Measurements from ENCODE around the gene GRIK3. TPM values are rescaled to one million over a fixed set of nuclear protein-coding genes. Genes with fewer than 3 reads are reported as not detected.
"Not testable (repeated sequence)": the region's sequence is repeated elsewhere in the genome, so short reads cannot be mapped to it uniquely, and the experiment has no call there.

Gene GRIK3
- total RNA-seq, 1 experiment from 2014 or later = 0.17 TPM

DNA sequence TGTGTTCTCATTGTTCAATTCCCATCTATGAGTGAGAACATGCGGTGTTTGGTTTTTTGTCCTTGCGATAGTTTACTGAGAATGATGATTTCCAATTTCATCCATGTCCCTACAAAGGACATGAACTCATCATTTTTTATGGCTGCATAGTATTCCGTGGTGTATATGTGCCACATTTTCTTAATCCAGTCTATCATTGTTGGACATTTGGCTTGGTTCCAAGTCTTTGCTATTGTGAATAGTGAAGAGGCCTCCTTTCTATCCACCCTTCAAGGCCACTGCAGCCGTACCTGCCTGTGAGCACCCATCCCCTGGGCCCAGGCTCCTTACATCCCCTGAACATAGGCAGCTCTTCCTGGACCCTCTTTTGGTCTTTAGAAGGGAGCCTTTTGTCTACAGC is 266.9 kb downstream of the GRIK3 start:
- not testable (repeated sequence) for DNase-seq (ENCODE audit: low read depth)

DNA sequence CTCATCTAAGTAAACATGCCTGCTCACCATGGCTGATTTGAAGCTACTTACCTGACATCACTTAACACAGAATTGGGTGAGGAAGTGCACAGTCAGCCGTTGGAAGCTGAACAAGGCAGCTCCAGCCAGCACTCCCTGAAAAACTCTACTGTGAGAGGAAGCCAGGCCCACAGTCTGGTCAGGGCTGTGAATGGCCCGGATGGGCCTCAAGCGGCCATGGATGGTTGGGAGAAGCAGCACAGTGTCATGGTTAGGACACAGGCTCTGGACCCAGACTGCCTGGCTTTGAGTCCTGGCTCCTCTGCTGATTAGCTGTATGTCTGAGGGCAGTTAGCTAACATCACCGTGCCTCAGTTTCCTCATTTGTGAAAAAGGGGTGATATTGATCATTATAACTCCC is 267.8 kb downstream of the GRIK3 start:
- DNase-seq (ENCODE audit: low read depth) = no peak

DNA sequence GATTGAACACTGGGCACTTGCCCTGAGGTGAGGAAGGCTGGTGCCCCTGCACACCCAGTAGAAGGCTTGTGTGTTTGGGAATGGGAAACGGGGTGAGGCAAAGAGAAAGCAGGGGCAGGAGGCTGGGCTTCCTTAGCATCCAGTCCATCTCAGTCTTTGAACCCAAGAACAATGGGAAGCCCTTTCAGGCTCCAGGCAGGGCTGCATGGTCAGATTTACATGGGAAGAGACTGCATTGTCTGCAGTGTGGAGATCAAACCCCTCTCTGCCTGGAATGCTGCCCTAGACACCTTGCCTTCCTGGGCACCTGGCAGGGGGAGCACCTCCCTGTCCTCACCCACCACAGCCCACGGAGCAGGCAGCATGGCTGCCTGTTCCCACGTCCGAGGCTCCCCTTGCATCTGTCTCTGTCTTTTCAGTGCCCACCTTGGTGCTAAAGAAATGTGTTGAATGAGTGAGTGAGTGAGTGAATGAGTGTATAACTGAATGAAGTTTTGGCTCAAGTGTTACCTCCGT is 268.5 kb downstream of the GRIK3 start:
- no peak for DNase-seq (ENCODE audit: low read depth)

DNA sequence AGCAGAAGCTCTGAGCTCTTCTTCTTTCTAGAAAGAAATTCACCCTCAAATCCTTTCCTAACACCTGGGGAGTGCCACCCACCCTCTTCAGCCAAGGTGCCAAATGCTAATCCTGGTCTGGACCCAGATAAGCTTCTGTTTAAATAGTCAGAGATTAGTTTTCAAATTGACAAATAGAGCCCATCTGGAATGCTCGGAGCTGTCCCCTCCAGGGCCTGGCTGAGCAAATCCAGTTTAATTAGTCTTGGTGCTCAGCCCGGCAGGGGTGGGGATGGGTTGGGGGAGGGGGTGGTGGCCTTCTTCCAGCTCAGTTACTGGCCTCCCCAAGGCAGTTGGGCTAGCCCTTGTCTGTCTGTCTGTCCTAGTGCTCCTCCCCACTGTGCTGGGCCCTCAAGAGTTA is 269.5 kb downstream of the GRIK3 start:
- no peak for DNase-seq (ENCODE audit: low read depth)

DNA sequence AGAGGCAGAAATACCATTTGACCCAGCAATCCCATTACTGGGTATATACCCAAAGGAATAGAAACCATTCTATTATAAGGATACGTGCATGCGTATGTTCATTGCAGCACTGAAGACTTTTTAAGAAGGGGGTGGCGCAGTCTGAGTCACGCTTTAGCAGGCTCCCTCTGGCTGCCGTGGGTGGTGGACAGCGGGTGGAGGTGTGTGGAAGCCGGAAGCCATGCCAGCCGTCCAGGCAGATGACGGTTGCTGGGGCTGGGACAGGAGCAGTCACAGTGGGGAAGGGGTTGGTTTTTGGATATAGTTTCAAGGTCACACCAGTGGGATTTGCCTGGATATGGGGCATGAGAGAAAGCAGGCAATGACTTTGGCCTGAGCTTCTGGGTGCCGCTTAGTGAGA is 270.5 kb downstream of the GRIK3 start:
- peak; percentile 41 for DNase-seq (ENCODE audit: low read depth)

DNA sequence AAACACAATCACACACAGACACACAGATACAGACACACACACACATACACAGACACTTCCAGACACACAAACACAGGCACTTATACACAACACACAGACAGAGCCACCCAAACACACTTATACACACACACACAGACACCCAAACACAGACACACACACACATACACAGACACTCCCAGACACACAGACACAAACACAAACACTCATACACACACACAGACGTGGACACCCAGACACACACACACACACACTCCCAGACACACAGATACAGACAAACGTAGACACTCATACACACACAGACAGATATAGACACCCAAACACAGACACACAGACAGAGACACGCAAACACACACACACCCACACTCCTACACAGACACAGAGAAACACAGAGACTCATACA is 272.1 kb downstream of the GRIK3 start:
- DNase-seq (ENCODE audit: low read depth) = no peak

DNA sequence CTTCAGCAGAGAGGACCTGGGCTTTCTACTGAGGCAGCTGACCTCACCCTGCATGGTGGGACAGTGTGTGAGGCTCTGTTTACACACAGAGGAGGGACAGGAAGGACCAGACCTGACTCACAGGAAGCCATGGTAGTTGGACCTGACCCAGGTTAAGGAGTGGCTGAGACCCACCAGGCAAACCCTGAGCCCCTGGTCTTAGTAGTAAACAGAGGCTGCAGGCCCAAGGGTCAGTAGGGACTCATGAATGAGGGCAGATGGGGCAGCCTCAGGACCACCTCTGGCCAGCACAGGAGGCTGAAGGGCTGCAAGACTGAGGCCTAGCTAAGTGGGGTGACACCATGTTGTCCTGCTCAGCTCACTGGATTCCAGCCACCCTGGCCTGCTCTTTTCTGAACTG is 273.2 kb downstream of the GRIK3 start:
- peak; percentile 58 for DNase-seq (ENCODE audit: low read depth)

DNA sequence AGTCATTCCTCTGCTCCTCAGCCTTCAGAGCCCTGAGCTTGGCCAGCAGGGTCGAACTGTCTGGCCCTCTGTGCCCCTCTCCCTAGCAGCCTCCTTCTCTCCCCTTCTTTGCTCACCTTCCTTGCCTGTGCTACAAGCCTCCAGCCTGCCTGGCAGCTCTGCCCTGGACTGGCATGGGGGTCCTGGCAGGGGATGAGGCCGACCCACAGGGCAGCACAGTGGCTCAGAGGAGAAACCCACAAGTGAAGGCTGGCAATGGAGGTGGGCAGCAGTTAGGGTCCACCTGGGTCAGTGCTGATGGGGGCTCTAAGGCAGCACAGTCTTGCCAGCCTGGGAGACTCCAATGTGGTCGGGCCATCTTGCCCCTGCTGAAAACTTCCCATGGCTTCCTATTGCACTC is 274.2 kb downstream of the GRIK3 start:
- DNase-seq (ENCODE audit: low read depth) = no peak

DNA sequence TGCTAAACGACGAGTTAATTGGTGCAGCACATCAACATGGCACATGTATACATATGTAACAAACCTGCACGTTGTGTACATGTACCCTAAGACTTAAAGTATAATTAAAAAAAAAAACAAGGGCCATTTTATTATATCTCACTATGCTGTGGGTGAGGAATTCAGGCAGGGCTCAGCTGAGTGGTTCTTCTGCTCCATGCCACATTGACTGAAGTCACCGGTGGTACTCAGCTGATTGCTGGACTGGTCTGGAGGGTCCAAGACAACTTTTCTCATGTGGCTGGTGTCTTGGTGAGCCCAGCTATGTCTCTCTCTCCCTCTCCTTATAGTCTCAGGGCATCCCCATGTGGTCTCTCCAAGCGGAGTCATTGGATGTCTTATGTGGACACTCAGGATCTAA is 275.0 kb downstream of the GRIK3 start:
- no peak for DNase-seq (ENCODE audit: low read depth)

DNA sequence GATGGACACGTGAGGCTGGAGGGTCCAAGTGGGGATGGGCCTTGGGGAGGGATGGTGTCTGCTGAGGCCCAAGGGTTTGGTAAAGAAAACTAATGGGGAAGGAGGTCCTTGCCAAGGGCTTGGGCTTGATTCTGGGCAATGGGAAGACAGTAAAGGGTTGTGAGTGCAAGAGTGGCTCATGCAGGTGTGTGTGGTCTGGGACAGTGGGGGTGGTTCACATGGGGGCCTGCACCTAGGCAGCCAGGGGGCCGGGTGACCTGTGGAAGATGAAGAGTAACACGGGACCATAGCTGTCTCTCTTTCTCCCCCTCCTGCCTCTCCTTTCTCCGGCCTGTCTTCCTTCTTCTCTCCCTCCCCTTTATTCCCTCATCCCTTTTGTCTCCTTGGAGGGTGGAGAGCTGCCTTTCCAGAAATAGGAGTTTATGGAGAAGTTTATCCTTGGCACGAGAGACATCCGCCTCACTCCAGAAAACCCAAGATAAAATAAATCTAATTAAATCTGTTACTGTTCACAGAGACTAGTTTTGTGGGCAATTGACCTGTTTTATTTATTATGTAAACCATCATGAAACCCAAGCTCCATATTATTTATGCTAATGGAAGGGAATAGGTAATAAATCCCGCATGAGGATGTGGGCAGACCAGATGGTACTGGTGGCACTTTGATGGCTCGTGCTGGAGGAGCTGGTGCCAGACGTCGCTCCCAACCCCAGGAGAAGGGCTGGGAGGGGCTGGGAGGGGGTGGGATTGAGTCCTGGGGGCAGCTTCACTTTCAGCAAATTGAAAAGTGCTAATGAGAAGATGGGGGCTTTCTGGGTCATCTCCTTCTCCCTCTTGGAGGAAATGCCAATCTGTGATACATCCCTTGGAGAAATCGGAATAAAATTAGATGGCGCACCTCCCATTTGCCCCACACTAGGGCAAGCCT is 278.7 kb downstream of the GRIK3 start:
- no peak for DNase-seq (ENCODE audit: low read depth)

DNA sequence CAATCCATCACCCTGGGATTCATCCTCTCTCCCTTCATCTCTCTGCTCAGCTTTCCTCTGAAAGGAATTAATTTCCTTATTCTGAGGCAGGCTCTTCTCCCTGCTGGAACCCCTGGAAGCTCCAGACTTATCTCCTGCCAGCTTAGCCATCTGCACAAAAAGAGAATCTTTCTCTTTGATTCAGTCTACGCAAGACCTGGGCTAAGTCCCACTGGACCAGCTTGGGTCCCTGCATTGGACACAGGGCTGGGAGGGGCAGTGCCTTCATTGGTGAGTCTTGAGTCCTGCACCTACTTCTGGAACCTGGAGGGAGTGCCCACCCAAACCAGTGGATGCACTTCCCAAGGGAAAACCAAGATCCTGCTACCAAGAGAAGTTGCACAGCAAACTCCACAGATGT is 279.9 kb downstream of the GRIK3 start:
- no peak for DNase-seq (ENCODE audit: low read depth)

DNA sequence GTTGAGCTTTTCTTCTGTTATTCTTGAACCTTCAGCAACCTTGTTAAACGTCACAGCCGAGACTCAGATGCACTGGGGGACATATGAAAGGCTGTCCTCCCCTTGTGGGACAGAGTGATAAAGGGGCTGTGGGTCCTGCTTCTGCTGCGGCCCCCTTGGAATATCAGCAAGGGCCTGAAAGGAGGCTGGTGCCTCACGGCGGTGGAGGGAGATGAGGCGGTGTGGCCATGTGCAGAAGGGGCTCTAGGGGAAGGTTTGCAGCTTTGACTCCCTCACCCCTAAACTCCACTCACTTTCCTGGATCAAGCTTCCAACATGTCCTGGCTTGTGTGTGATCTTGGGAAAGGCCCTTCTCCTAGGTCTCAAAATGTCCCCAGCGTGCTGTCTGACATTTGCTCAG is 280.9 kb downstream of the GRIK3 start:
- DNase-seq (ENCODE audit: low read depth) = no peak

DNA sequence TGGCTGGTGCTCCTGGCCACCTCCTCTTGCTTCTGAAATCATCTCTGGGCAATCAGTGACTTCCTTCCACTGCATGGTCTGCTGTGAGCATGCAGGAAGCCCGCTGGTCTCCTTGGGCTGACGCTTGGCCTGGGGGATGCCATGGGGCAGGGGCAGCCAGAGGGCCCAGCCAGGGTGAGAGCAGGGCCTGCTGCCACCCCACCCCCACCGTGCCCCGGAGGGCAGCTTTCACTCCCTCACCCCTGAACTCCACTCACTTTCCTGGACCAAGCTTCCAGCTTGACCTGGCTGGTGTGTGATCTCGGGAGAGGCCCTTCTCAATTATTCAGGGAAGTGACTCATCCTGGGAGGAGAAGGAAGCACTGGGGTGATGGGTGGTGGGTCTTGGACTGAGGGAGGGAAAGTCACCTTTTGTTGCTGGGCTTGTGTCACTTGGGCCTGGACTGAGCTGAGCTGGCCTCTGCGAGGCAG is 281.4 kb downstream of the GRIK3 start:
- DNase-seq (ENCODE audit: low read depth) = peak; percentile 36

DNA sequence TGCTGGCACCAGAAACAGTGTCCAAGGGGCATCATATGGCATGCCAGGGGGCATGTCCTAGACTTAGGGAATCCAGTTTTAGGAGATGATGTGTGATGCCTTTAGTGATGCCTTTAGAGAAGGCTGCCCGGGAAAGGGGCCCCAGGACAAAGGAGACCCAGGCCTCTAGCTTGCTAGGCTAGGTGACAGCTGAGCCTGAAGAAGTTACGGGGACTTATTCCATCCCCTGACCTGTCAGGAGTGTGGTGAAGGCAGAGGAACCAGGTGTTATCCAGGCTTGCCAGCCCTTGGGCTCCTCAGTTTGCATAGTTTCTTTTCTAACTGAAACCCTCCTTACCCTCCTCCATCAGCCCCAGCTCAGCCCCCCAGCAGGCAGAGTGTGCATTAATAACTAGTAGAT is 281.9 kb downstream of the GRIK3 start:
- no peak for DNase-seq (ENCODE audit: low read depth)

DNA sequence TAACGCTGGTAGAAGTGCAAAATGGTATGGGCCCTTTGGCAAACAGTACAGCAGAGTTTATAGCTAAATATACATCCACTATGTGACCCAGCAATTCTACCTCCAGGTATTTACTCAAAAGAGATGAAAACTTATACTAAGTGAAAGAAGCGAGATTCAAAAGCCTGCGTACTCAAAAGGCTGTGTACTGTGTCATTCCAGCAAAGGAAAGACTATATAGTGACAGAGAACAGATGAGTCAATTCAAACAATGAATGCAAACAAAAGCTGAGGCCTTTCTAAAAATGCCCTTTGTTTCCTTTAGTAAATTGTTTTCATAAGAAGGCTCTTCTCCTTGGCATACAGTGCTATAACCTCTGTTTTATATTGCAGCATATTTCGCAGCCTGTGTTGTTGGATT is 282.8 kb downstream of the GRIK3 start:
- DNase-seq (ENCODE audit: low read depth) = no peak

DNA sequence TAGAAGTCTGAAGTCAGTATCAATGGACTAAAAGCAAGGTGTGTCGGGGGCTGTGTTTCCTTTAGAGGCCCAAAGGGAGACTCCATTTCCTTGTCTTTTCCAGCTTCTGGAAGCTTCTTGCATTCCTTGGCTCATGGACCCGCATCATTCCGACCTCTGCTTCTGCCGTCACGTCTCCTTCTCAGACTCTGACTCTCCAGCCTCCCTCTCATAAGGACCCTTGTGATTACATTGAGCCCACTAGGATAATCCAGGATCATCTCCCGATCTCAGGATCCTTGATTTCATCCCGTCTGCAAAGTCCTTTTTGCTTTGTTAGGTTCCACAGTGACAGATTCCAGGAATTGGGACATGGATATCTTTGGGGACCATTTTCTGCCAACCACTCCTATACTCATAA is 285.8 kb downstream of the GRIK3 start:
- no peak for DNase-seq (ENCODE audit: low read depth)
